ENCODE data around the gene FAM177B. TPM values are rescaled to one million over a fixed set of nuclear protein-coding genes. Genes with fewer than 3 reads are reported as not detected.
"Not testable (repeated sequence)": the region's sequence is repeated elsewhere in the genome, so short reads cannot be mapped to it uniquely, and the experiment has no call there.

Gene FAM177B
- total RNA-seq, 1 experiment from 2014 or later, result not detected

- Histone ChIP-seq H3K79me2 (ENCODE audit: low read length) (no peaks in the 10 kb centered on the region), H3F3A (ENCODE audit: low read length, unreplicated experiment) (peaks cover 3% of the 10 kb centered on the region), H3K4me3 (ENCODE audit: low read length) (no peak overlapping the region), H3K27ac (ENCODE audit: low read length) (no peak overlapping the region), H3K9ac (ENCODE audit: low read length) (no peak overlapping the region), H3K36me3 (ENCODE audit: low read depth, low read length) (no peaks in the 10 kb centered on the region), H4K20me1 (ENCODE audit: low read length) (no peaks in the 10 kb centered on the region), H3K4me1 (ENCODE audit: insufficient read depth, low read length) (peaks cover 11% of the 10 kb centered on the region), H3K4me2 (ENCODE audit: low read length) (no peak overlapping the region), H2AFZ (ENCODE audit: low read length) (no peak overlapping the region), H3K27me3 (ENCODE audit: low read length) (no peaks in the 10 kb centered on the region), H3K9me3 (ENCODE audit: low read length) (no peaks in the 10 kb centered on the region), H3K9me2 (replicated peaks; ENCODE audit: low read length) (no peaks in the 10 kb centered on the region)
- ATAC-seq (no peak), DNase-seq (no peak)
- TF ChIP-seq EZH2phosphoT487 (IDR thresholded peaks at IDR 0.05; ENCODE audit: borderline replicate concordance, low read length), result no peak
- BruUV-seq (replicated peaks), result no TSS peak
- POLR2A ChIA-PET (ENCODE audit: unreplicated experiment), result no interaction called here
- intact Hi-C loops (cut with micrococcal nuclease), result no loop called here
- CTCF ChIA-PET, result no interaction called here
Observed at GRCh38 chr1:222759451-222760035, 22.5 kb downstream of the FAM177B start.

- Histone ChIP-seq H3K4me2 (ENCODE audit: low read length) (no peak overlapping the region), H3K9me3 (ENCODE audit: low read length) (no peaks in the 10 kb centered on the region), H3K9me2 (replicated peaks; ENCODE audit: low read length) (no peaks in the 10 kb centered on the region), H2AFZ (ENCODE audit: low read length) (no peak overlapping the region), H4K20me1 (ENCODE audit: low read length) (no peaks in the 10 kb centered on the region), H3F3A (ENCODE audit: low read length, unreplicated experiment) (no peaks in the 10 kb centered on the region), H3K27ac (ENCODE audit: low read length) (no peak overlapping the region), H3K9ac (ENCODE audit: low read length) (no peak overlapping the region), H3K27me3 (ENCODE audit: low read length) (no peaks in the 10 kb centered on the region), H3K4me3 (ENCODE audit: low read length) (no peak overlapping the region), H3K4me1 (ENCODE audit: insufficient read depth, low read length) (no peaks in the 10 kb centered on the region), H3K36me3 (ENCODE audit: low read depth, low read length) (no peaks in the 10 kb centered on the region), H3K79me2 (ENCODE audit: low read length) (no peaks in the 10 kb centered on the region)
- CTCF ChIA-PET, result no interaction called here
- intact Hi-C loops (cut with micrococcal nuclease), result no loop called here
- POLR2A ChIA-PET (ENCODE audit: unreplicated experiment), result no interaction called here
- ATAC-seq (no peak), DNase-seq (no peak)
- no TSS peak for BruUV-seq (replicated peaks)
- TF ChIP-seq EZH2 (IDR thresholded peaks at IDR 0.05; ENCODE audit: low read length, unreplicated experiment), result no peak
- no peak for TF ChIP-seq CTCF (conservative IDR thresholded peaks at IDR 0.05; ENCODE audit: low read depth, low read length)
- TF ChIP-seq EZH2phosphoT487 (IDR thresholded peaks at IDR 0.05; ENCODE audit: borderline replicate concordance, low read length), result no peak
Observed at GRCh38 chr1:222761083-222761482, 24.1 kb downstream of the FAM177B start.

- H4K20me1 ChIP-seq (ENCODE audit: low read length); intact Hi-C loops (cut with micrococcal nuclease); DNase-seq; H3K4me1 ChIP-seq (ENCODE audit: insufficient read depth, low read length); H3K9ac ChIP-seq (ENCODE audit: low read length); H3K9me2 ChIP-seq (replicated peaks; ENCODE audit: low read length); H3K79me2 ChIP-seq (ENCODE audit: low read length); POLR2A ChIA-PET (ENCODE audit: unreplicated experiment); H3K4me2 ChIP-seq (ENCODE audit: low read length); ATAC-seq; H3K27me3 ChIP-seq (ENCODE audit: low read length); H3K4me3 ChIP-seq (ENCODE audit: low read length); H3K36me3 ChIP-seq (ENCODE audit: low read depth, low read length); H3K9me3 ChIP-seq (ENCODE audit: low read length); H3K27ac ChIP-seq (ENCODE audit: low read length); BruUV-seq (replicated peaks); H2AFZ ChIP-seq (ENCODE audit: low read length); H3F3A ChIP-seq (ENCODE audit: low read length, unreplicated experiment): not testable (repeated sequence)
- CTCF ChIA-PET, result interaction anchor here (0.6 kb wide), 1 partner anchor 15 kb away, joined by 9 read pairs; no protein-coding TSS in a partner anchor
Observed at GRCh38 chr1:222762178-222762577, 25.2 kb downstream of the FAM177B start.

- TF ChIP-seq CTCF (conservative IDR thresholded peaks at IDR 0.05; ENCODE audit: low read depth, low read length) (no peak), EZH2 (IDR thresholded peaks at IDR 0.05; ENCODE audit: low read length, unreplicated experiment) (no peak), EZH2phosphoT487 (IDR thresholded peaks at IDR 0.05; ENCODE audit: borderline replicate concordance, low read length) (no peak)
Observed at GRCh38 chr1:222767152-222767571, 30.2 kb downstream of the FAM177B start.

More at GRCh38 chr1:222767152-222767571, 30.2 kb downstream of the FAM177B start:
- Histone ChIP-seq H3K4me2 (ENCODE audit: low read length) (no peak overlapping the region), H3K9me3 (ENCODE audit: low read length) (peaks cover 11% of the 10 kb centered on the region), H3K4me3 (ENCODE audit: low read length) (no peak overlapping the region), H3F3A (ENCODE audit: low read length, unreplicated experiment) (no peaks in the 10 kb centered on the region), H3K27me3 (ENCODE audit: low read length) (no peaks in the 10 kb centered on the region), H3K36me3 (ENCODE audit: low read depth, low read length) (peaks cover 5% of the 10 kb centered on the region; the same call in 1 of the 2 replicates), H2AFZ (ENCODE audit: low read length) (no peak overlapping the region), H3K4me1 (ENCODE audit: insufficient read depth, low read length) (peaks cover 12% of the 10 kb centered on the region), H3K9me2 (replicated peaks; ENCODE audit: low read length) (no peaks in the 10 kb centered on the region), H3K9ac (ENCODE audit: low read length) (no peak overlapping the region), H4K20me1 (ENCODE audit: low read length) (no peaks in the 10 kb centered on the region), H3K79me2 (ENCODE audit: low read length) (no peaks in the 10 kb centered on the region), H3K27ac (ENCODE audit: low read length) (no peak overlapping the region)
- ChIA-PET CTCF (no interaction called here), POLR2A (ENCODE audit: unreplicated experiment) (no interaction called here)
- no TSS peak for BruUV-seq (replicated peaks)
- DNase-seq (no peak), ATAC-seq (no peak)
- intact Hi-C loops (cut with micrococcal nuclease), result no loop called here

Measured in PC-3 (cell line).